ENCODE data around the gene SEPTIN3.
A peak's percentile ranks its signal among the peaks of the same experiment; 100 is the strongest.
"Not testable (repeated sequence)": the region's sequence is repeated elsewhere in the genome, so short reads cannot be mapped to it uniquely, and the experiment has no call there.

The SEPTIN3 gene

DNA sequence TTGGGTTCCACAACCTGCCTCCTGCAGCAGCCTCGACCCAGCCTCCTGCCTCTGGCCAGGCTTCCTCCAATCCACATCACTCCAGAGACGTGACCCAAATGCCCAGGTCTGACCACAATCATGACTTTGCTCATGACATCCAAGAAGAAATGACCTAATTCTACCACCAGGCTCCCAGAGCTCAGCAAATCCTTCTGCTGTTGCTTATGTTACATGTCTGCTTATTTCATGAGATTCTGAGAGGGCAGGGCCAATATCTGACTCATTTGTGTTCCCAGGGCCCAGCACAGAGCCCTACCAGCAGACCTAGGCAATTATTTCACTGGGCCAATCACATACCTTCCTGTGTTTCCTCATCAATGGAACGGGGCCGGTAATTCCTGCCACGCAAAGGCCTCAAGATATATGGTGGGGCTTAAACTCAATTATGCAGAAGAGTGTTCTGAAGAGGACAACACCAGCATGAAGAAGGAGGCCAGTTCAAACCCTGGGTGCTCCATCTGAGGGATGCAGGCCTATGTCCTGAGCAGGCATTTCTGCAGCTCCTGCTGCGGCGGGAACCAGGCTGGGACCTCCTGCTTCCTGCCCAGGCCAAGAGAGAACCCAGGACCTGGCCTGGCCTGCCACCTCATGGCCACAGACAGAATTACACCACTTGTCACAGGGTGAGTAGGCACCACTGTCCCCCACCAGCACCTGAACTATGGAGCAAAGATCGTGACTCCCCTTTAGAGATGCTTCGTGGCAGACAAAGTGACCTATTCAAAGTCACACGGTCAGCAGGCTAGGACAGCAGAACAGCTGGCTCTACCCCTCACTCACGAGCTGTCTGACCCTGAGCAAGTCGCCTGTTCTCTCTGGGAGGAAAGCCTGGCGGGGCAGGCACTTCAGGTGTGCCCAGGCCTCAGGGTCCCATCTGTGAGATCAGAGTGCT, 28.1 kb upstream of the SEPTIN3 start:
- DNase-seq (ENCODE audit: low read depth), result peak; percentile 93
- TF ChIP-seq, protein P1, sequence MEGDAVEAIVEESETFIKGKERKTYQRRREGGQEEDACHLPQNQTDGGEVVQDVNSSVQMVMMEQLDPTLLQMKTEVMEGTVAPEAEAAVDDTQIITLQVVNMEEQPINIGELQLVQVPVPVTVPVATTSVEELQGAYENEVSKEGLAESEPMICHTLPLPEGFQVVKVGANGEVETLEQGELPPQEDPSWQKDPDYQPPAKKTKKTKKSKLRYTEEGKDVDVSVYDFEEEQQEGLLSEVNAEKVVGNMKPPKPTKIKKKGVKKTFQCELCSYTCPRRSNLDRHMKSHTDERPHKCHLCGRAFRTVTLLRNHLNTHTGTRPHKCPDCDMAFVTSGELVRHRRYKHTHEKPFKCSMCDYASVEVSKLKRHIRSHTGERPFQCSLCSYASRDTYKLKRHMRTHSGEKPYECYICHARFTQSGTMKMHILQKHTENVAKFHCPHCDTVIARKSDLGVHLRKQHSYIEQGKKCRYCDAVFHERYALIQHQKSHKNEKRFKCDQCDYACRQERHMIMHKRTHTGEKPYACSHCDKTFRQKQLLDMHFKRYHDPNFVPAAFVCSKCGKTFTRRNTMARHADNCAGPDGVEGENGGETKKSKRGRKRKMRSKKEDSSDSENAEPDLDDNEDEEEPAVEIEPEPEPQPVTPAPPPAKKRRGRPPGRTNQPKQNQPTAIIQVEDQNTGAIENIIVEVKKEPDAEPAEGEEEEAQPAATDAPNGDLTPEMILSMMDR (conservative IDR thresholded peaks at IDR 0.05; ENCODE audit: low read length), result peak; percentile 89
- H3K4me3 ChIP-seq (ENCODE audit: low read length), result no peak overlapping the region

DNA sequence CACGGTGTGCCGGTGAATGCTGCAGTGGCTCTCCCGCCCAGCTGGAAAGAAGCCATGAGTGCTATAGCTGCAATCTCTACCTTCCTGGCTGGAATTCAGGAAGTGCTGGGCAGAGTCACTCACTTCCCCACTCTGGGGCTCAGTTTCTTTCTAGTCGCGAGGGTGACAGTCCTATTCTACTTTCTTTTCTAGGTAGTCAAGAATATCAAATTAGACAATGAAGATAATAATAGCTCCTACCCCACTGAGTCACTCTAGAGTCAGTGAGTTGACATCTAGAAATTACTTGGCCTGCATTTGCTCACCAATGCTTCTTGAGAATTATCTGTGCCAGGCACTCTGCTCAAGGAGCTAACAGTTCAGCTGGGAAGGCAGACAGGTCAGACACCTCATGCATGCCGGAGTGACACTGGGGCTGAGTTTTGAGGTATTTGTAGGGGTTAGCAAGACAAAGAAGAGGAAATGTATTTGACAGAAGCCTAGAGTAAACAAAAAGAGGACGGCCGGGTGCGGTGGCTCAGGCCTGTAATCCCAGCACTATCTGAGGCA, 25.5 kb upstream of the SEPTIN3 start:
- no peak for DNase-seq (ENCODE audit: low read depth)
- TF ChIP-seq, protein P1 (conservative IDR thresholded peaks at IDR 0.05; ENCODE audit: low read length), result no peak
- H3K4me3 ChIP-seq (ENCODE audit: low read length), result no peak overlapping the region

DNA sequence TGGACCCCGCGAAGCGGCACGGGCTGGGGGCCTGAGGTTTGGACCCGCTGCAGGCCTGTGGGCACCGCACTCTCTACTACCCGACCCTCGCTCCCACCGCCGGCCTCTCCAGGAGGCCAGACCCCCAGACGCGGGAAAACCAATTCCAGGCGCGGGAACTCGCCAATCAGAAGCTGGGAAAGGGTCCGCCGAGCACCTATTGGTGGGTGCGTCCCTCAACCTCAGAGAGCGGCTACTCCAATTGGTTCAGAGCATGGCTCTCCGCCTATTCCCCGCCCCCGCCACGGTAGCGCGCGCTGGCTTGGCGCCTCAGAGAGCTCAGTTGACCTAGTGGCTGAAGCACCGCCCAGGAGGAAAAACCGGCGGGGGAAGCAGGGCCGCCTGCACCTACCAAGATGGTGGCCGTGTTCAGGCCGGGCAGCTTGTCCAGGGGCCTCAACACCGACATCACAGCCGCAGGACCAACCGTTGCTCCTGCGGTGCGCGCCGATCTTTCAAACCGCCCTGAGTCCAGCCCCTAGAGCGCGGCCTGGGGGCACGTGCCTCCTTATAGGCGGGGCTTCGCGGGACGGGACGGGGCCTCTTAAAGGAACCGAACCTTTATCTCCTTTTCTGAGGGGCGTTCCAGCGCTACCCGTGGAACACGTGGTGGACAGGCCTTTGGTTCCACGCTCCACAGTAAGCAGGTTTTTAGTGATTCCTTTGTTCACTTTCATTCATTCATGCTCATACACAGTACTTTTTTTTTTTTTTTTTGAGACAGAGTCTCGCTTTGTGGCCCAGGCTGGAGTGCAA, 22.4 kb upstream of the SEPTIN3 start, which contains the start of gene CENPM:
CENPM (minus strand) TSS at position 524 of the 795 bp plus-strand sequence; CDS start at position 448, 76 bp downstream.
- peak; percentile 88 for DNase-seq (ENCODE audit: low read depth)
- TF ChIP-seq, protein P1 (conservative IDR thresholded peaks at IDR 0.05; ENCODE audit: low read length), result no peak
- peak within 1 kb of the TSS; percentile 91 for H3K4me3 ChIP-seq (ENCODE audit: low read length)

DNA sequence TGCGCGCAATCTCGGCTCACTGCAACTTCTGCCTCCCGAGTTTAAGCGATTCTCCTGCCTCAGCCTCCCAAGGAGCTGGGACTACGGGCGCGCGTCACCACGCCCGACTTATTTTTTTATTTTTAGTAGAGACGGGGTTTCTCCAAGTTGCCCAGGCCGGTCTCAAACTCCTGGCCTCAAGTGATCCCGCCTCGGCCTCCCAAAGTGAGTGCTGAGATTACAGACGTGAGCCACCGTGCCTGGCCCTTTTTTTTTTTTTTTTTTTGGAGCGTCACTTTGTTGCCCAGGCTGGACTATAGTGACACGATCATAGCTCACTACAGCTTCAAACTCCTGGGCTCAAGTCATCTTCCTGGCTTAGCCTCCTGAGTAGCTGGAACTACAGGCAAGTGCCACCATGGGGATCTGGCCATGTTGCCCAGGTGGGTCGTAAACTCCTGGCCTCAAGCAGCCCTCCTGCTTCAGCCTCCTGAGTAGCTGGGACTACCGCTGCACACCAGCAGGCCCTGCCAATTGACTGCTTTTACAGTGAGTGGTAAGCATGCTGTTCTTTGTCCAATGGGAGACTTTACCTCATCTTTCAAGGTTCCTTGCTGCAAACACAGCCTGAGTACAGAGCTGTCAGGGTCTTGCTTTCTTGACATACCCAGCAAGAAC, 21.7 kb upstream of the SEPTIN3 start:
- no peak for DNase-seq (ENCODE audit: low read depth)
- TF ChIP-seq, protein P1 (conservative IDR thresholded peaks at IDR 0.05; ENCODE audit: low read length), result no peak
- peak overlapping the region; percentile 91 for H3K4me3 ChIP-seq (ENCODE audit: low read length)

DNA sequence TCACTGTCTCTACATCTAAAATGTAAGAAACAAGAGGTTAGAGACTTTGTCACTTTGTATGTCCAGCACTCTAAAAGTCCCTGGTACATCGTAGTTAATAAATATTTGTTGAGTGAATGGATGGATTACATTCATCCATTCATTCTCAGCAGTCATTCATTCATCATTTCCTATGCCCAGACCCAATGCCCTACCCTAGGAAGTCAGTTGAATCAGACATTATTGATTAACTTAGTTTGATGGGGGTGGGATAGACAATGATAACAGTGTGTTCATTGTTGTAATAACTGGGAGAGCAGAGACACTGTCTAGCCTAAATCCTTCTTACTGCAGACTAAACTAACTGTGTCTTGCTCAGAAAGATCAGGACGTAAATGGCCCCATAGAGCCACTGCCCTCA, 21.1 kb upstream of the SEPTIN3 start:
- no peak overlapping the region for H3K4me3 ChIP-seq (ENCODE audit: low read length)
- TF ChIP-seq, protein P1 (conservative IDR thresholded peaks at IDR 0.05; ENCODE audit: low read length), result no peak
- no peak for DNase-seq (ENCODE audit: low read depth)

DNA sequence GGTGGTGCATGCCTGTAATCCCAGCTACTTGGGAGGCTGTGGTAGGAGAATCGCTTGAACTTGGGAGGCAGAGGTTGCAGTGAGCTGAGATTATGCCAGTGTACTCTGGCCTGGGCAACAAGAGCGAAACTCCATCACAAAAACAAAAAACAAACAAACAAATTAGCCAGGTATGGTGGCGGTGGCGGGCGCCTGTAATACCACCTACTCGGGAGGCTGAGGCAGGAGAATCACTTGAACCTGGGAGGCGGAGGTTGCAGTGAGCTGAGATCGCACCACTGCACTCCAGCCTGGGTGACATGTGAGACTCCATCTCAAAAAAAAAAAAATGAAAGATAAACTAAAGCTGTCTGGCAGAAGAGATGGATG, 20.3 kb upstream of the SEPTIN3 start:
- DNase-seq (ENCODE audit: low read depth); H3K4me3 ChIP-seq (ENCODE audit: low read length): not testable (repeated sequence)
